GM12873 (cell line): ENCODE measurements around the gene FNBP1.

ENCODE experiments used
- TF ChIP-seq, protein P1 (sequence below): IDR thresholded peaks from 2 replicates; pipeline ENCODE4 v1.5.1; 2012; ENCODE audit warnings: low read depth, mild to moderate bottlenecking, moderate library complexity, low read length, control low read depth; ENCODE audit not compliant: insufficient read depth; ENCODE audit errors: missing control alignments

Gene FNBP1

GRCh38 chr9:129945314-129945713, 97.7 kb downstream of the FNBP1 start:
- TF ChIP-seq, protein P1, sequence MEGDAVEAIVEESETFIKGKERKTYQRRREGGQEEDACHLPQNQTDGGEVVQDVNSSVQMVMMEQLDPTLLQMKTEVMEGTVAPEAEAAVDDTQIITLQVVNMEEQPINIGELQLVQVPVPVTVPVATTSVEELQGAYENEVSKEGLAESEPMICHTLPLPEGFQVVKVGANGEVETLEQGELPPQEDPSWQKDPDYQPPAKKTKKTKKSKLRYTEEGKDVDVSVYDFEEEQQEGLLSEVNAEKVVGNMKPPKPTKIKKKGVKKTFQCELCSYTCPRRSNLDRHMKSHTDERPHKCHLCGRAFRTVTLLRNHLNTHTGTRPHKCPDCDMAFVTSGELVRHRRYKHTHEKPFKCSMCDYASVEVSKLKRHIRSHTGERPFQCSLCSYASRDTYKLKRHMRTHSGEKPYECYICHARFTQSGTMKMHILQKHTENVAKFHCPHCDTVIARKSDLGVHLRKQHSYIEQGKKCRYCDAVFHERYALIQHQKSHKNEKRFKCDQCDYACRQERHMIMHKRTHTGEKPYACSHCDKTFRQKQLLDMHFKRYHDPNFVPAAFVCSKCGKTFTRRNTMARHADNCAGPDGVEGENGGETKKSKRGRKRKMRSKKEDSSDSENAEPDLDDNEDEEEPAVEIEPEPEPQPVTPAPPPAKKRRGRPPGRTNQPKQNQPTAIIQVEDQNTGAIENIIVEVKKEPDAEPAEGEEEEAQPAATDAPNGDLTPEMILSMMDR = no peak

GRCh38 chr9:129944506-129945116, 98.4 kb downstream of the FNBP1 start:
- TF ChIP-seq, protein P1 = no peak

DNA sequence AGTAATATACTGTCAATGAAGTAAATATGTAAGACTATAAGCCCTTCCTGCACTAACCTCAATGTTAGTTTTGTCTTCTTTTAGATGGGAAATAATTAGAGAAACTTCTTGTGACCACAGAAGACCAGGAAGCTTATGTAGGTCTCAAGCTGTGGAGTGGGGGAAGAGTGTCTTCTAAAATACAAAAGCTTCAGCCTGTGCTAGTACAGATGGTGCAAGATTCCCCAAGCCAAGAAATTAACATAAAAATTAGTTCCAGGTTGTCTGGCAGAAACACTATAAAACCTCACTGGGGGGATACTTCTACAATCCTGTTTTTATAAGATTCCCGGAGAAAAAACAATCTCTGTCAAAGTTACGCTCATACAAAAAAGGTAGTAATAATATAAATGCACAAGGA, 103.6 kb downstream of the FNBP1 start:
- TF ChIP-seq, protein P1 = no peak

DNA sequence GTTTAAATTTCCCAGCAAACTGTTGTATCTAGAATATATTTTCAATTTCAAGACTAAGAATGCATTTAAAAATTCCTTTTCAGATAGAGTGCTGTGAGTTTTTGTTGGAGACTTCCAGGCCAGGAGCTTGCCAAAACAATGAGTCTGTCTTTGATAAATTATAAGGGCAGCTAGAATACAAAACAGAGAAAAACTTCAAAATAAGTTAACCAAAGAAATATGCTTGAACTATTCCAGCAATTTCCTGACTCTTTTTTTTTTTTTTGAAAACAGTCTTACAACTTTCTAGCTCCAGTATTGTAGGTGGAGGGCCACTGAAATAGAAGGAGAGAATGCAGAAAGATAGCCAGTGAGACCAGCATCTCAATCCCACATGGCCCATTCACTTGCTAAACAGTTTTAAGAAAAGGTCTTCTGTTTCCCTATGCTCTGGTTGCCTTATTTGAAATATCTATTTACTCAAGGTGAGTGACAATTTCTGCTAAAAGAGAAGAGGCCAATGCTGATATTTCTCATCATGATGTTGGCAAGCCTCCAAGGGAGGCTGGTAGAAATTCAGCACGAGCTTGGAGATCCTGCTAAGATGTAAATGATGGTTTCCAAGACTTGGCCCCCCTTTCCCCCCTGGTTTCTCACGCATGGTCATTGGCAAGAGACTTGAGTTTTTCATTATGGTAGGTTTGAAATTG, 104.6 kb downstream of the FNBP1 start:
- TF ChIP-seq, protein P1 = no peak

DNA sequence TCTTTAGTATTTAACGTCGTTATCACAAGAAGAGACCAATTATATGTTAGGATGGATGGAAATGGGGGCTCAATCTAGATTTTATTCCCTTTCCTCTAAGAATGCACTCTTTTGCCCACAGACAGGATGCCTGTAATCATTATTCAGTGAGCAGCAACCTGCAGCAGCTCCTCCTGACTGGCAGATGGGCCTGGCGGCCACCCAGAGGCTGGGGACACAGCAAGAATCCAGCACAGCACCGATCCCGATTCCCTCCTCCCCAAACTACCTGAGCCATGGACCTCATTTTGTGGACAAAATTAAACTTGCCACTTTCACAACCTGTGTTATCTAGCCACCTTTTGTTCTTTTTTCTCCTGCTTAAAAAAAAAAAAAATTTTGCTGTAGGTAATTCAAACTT, 106.8 kb downstream of the FNBP1 start:
- TF ChIP-seq, protein P1 = no peak

- TF ChIP-seq, protein P1 = no peak
Observed at GRCh38 chr9:129934780-129935179, 108.2 kb downstream of the FNBP1 start.

- TF ChIP-seq, protein P1 = no peak
Observed at GRCh38 chr9:129934041-129934591, 108.9 kb downstream of the FNBP1 start.
